Endothelial cell of umbilical vein (primary cell): ENCODE data around the gene AQP12A. TPM values are rescaled to one million over a fixed set of nuclear protein-coding genes. Genes with fewer than 3 reads are reported as not detected.

ENCODE experiments used
- BruUV-seq: library from RNA; stranded (reverse); fragments of 400-500 nt; replicated peaks from 2 replicates; lab custom pipeline; 2021; lab: Mats Ljungman, UMichigan
- CTCF ChIA-PET: fragments of 300-600, 350-600 bp; sonication (Branson Sonifier 250); formaldehyde crosslinking; loops from one replicate; lab custom pipeline; 2021; ENCODE audit warnings: antibody characterized with exemption, inconsistent platforms; lab: Charles Lee
- POLR2A ChIA-PET: fragments of 300-600, 350-600 bp; sonication (Branson Sonifier 250); formaldehyde crosslinking; loops from one replicate; lab custom pipeline; 2021; ENCODE audit warnings: antibody characterized with exemption, inconsistent platforms; lab: Charles Lee
- DNase-seq: peaks from one replicate; pipeline ENCODE4 v3.0.0-alpha.2; 2011; ENCODE audit warnings: low read depth, low spot score
- FAIRE-seq: peaks from 2 replicates; lab custom pipeline; 2011; peaks lifted over from hg19 to GRCh38; lab: Jason Lieb, UNC
- H2AFZ ChIP-seq: 2 replicates; pipeline ENCODE4 v1.6.0; 2012; ENCODE audit warnings: low read depth, low read length, control low read depth, inconsistent platforms
- H3K27ac ChIP-seq: 2 replicates; pipeline ENCODE4 v1.5.1; 2011; ENCODE audit warnings: low read depth, mild to moderate bottlenecking, control low read depth, low read length, moderate library complexity; ENCODE audit not compliant: insufficient read depth
- H3K27me3 ChIP-seq, 2 experiments: 2 replicates each; pipeline versions ENCODE4 v1.6.0 to v1.6.1; 2011; ENCODE audit warnings: low read length in 2 of 2, mixed read lengths in 1 of 2; ENCODE audit not compliant: control insufficient read depth in 2 of 2, insufficient read depth in 2 of 2
- H3K36me3 ChIP-seq, 2 experiments: 2 replicates in 1 of 2; 3 replicates in 1 of 2; pipeline ENCODE4 v1.5.1; 2011; ENCODE audit warnings: low read length in 2 of 2, mild to moderate bottlenecking in 1 of 2, moderate library complexity in 1 of 2; ENCODE audit not compliant: control insufficient read depth in 2 of 2, insufficient read depth in 2 of 2; ENCODE audit errors: extremely low read depth in 1 of 2
- H3K4me1 ChIP-seq: 3 replicates; pipeline ENCODE4 v1.5.1; 2011; ENCODE audit warnings: mild to moderate bottlenecking, low read length; ENCODE audit not compliant: control insufficient read depth, insufficient read depth; ENCODE audit errors: extremely low read depth
- H3K4me2 ChIP-seq: 2 replicates; pipeline ENCODE4 v1.6.1; 2011; ENCODE audit warnings: low read length, control low read depth, mixed read lengths; ENCODE audit not compliant: insufficient read depth
- H3K4me3 ChIP-seq, 3 experiments: fragments of 200-600 bp in 1 of 3; sonication (generic), shearing (Covaris generic) in 1 of 3; replicated peaks in 1 of 3; 2 replicates each; pipeline ENCODE4 v1.5.1; 2011 to 2016; ENCODE audit warnings: control low read depth in 3 of 3, low read length in 3 of 3, mild to moderate bottlenecking in 2 of 3, inconsistent platforms in 1 of 3, low read depth in 1 of 3, moderate library complexity in 1 of 3; ENCODE audit not compliant: insufficient read depth in 1 of 3
- H3K79me2 ChIP-seq: 2 replicates; pipeline ENCODE4 v1.6.0; 2012; ENCODE audit warnings: low read length, inconsistent platforms; ENCODE audit not compliant: control insufficient read depth, insufficient read depth
- H3K9ac ChIP-seq: replicated peaks from 2 replicates; pipeline ENCODE3; 2011; ENCODE audit warnings: low read length, control low read depth; ENCODE audit not compliant: insufficient read depth; ENCODE audit errors: extremely low read depth
- H3K9me1 ChIP-seq: replicated peaks from 3 replicates; pipeline ENCODE4 v1.6.0; 2011; ENCODE audit warnings: mild to moderate bottlenecking, low read length; ENCODE audit not compliant: control insufficient read depth, insufficient read depth; ENCODE audit errors: extremely low read depth
- H3K9me3 ChIP-seq: replicated peaks from 2 replicates; pipeline ENCODE4 v1.5.1; 2012; ENCODE audit warnings: low read length, inconsistent platforms; ENCODE audit not compliant: control insufficient read depth, insufficient read depth
- H4K20me1 ChIP-seq: replicated peaks from 2 replicates; pipeline ENCODE3; 2011; ENCODE audit warnings: mild to moderate bottlenecking, low read length; ENCODE audit not compliant: control insufficient read depth, insufficient read depth; ENCODE audit errors: extremely low read depth
- CTCF ChIP-seq, 2 donors: IDR thresholded peaks; 1 replicate in 1 of 2; 2 replicates in 1 of 2; pipeline ENCODE4 v1.5.1; 2011; ENCODE audit warnings: low read length in 2 of 2, mild to moderate bottlenecking in 2 of 2, moderate library complexity in 2 of 2, control low read depth in 1 of 2, inconsistent platforms in 1 of 2, low read depth in 1 of 2; ENCODE audit not compliant: insufficient read depth in 1 of 2; ENCODE audit errors: extremely low read depth in 1 of 2
- EZH2 ChIP-seq: IDR thresholded peaks from 2 replicates; pipeline ENCODE4 v1.6.1; 2012; ENCODE audit warnings: borderline replicate concordance, low read depth, mild to moderate bottlenecking, moderate library complexity, low read length, inconsistent platforms; ENCODE audit not compliant: severe bottlenecking
- FOS ChIP-seq: IDR thresholded peaks from 2 replicates; pipeline ENCODE4 v1.6.1; 2011; ENCODE audit warnings: mild to moderate bottlenecking, low read length, moderate library complexity, borderline replicate concordance; ENCODE audit not compliant: insufficient read depth
- GATA2 ChIP-seq: IDR thresholded peaks from 2 replicates; pipeline ENCODE4 v1.7.0; 2011; ENCODE audit warnings: low read depth, mild to moderate bottlenecking, moderate library complexity, mixed read lengths, low read length; ENCODE audit not compliant: insufficient read length, insufficient read depth
- JUN ChIP-seq: IDR thresholded peaks from 2 replicates; pipeline ENCODE4 v1.6.1; 2011; ENCODE audit warnings: borderline replicate concordance, low read depth; ENCODE audit not compliant: insufficient read length, insufficient read depth
- MAX ChIP-seq: IDR thresholded peaks from 2 replicates; pipeline ENCODE4 v1.6.1; 2011; ENCODE audit not compliant: insufficient read depth, insufficient read length
- MYC ChIP-seq: IDR thresholded peaks from one replicate; pipeline ENCODE4 v1.6.1; 2011; ENCODE audit warnings: mild to moderate bottlenecking, low read depth, low read length
- POLR2A ChIP-seq: IDR thresholded peaks from 2 replicates; pipeline ENCODE4 v1.6.1; 2012; ENCODE audit warnings: low read depth, mild to moderate bottlenecking, control low read depth, low read length
- POLR2AphosphoS5 ChIP-seq: IDR thresholded peaks from 2 replicates; pipeline ENCODE4 v1.6.1; 2012; ENCODE audit warnings: low read depth, mild to moderate bottlenecking, control low read depth, low read length, moderate library complexity; ENCODE audit not compliant: insufficient read depth
- dilution Hi-C: fragments of 300-500 bp; cut with MboI; formaldehyde crosslinking; loops from one replicate; pipeline ENCODE4 v1.15.0; 2019; ENCODE audit warnings: low sequenced_read_pairs; ENCODE audit not compliant: extremely low pct_ligation_motif_present
- intact Hi-C: fragments of 100-400 bp; cut with micrococcal nuclease; formaldehyde crosslinking; loops from one replicate; pipeline ENCODE4 v1.10.0; 2022
- polyA plus RNA-seq, 4 experiments: library from polyadenylated mRNA; depleted of rRNA in 3 of 4; stranded (reverse) in 3 of 4; unstranded in 1 of 4; fragments of >200 nt; gene quantifications; 2 replicates each; pipeline versions ENCODE4 v1.2.1 to v1.2.3, GENCODE V29; 2011 to 2012; ENCODE audit warnings: missing spikeins in 1 of 4
- total RNA-seq: library from RNA; stranded (reverse); gene quantifications from 2 replicates; pipeline ENCODE4 v1.2.3, GENCODE V29; 2021

AQP12A gene
- total and polyA plus RNA-seq, 2 donors (not counting 3 experiments of a cell fraction or from before 2014, with no cell fraction given): not detected

GRCh38 chr2:240724431-240724830 lies 32.8 kb downstream of the AQP12A start:
- Histone ChIP-seq H2AFZ (no peak overlapping the region), H3K4me1 (no peaks in the 10 kb centered on the region), H3K79me2 (no peaks in the 10 kb centered on the region), H3K36me3 (no peaks in the 10 kb centered on the region), H3K4me2 (no peak overlapping the region), H3K4me3 (no peak overlapping the region), H4K20me1 (no peaks in the 10 kb centered on the region), H3K27ac (no peak overlapping the region), H3K9me3 (no peaks in the 10 kb centered on the region), H3K9me1 (no peaks in the 10 kb centered on the region), H3K27me3 (no peaks in the 10 kb centered on the region), H3K9ac (no peak overlapping the region)
- dilution Hi-C loops (no loop called here), intact Hi-C loops (no loop called here)
- ChIA-PET CTCF (no interaction called here), POLR2A (no interaction called here)
- no peak for FAIRE-seq
- BruUV-seq: no TSS peak
- DNase-seq: no peak
- TF ChIP-seq JUN (no peak), POLR2AphosphoS5 (no peak), EZH2 (no peak), POLR2A (no peak), FOS (no peak), GATA2 (no peak), MAX (no peak), MYC (no peak), CTCF (IDR thresholded peaks at IDR 0.05; ENCODE audit: extremely low read depth in 1 of 2, insufficient read depth in 1 of 2, low read depth in 1 of 2, low read length in 2 of 2) (no peak)
